Measurements from ENCODE around the gene LPAR3.
A peak's percentile ranks its signal among the peaks of the same experiment; 100 is the strongest.

Gene LPAR3

GRCh38 chr1:84892705-84893618 is at the start of gene LPAR3:
Gene LPAR3, minus strand, starts transcription at chr1:84893206. Its CDS starts 27,086 bp downstream, at chr1:84866120.
- no peak within 1 kb of the TSS for H3K27ac ChIP-seq (ENCODE audit: low read depth, low read length)
- peak within 1 kb of the TSS; percentile 66 for H2AFZ ChIP-seq (ENCODE audit: low read length, unreplicated experiment)
- H3K4me3 ChIP-seq (ENCODE audit: low read depth, low read length): peak within 1 kb of the TSS; percentile 72
- peaks cover 53% of the 10 kb centered on the region for H3K27me3 ChIP-seq (ENCODE audit: insufficient read depth, low read length)
- no peaks in the 10 kb centered on the region for H3K4me1 ChIP-seq (ENCODE audit: control insufficient read depth, insufficient read depth, low read length, unreplicated experiment)
- H3K79me2 ChIP-seq (ENCODE audit: control insufficient read depth, insufficient read depth, low read length, unreplicated experiment): no peaks in the 10 kb centered on the region
- no peaks in the 10 kb centered on the region for H3K36me3 ChIP-seq (ENCODE audit: insufficient read depth, low read length)

GRCh38 chr1:84941843-84942242 is 48.8 kb upstream of the LPAR3 start:
- H3K79me2 ChIP-seq (ENCODE audit: control insufficient read depth, insufficient read depth, low read length, unreplicated experiment): no peaks in the 10 kb centered on the region

GRCh38 chr1:84940481-84940880 is 47.5 kb upstream of the LPAR3 start:
- Histone ChIP-seq H3K79me2 (ENCODE audit: control insufficient read depth, insufficient read depth, low read length, unreplicated experiment) (no peaks in the 10 kb centered on the region), H3K4me1 (ENCODE audit: control insufficient read depth, insufficient read depth, low read length, unreplicated experiment) (peaks cover 14% of the 10 kb centered on the region), H3K27me3 (ENCODE audit: insufficient read depth, low read length) (0 out of 2 replicates have a peak, but pooled peaks cover 10% of the 10 kb centered on the region), H2AFZ (ENCODE audit: low read length, unreplicated experiment) (no peak overlapping the region), H3K4me3 (ENCODE audit: low read depth, low read length) (no peak overlapping the region), H3K27ac (ENCODE audit: low read depth, low read length) (no peak overlapping the region), H3K36me3 (ENCODE audit: insufficient read depth, low read length) (no peaks in the 10 kb centered on the region)

More at GRCh38 chr1:84941843-84942242, 48.8 kb upstream of the LPAR3 start:
- 0 out of 2 replicates have a peak, but pooled peaks cover 10% of the 10 kb centered on the region for H3K27me3 ChIP-seq (ENCODE audit: insufficient read depth, low read length)
- no peak overlapping the region for H3K4me3 ChIP-seq (ENCODE audit: low read depth, low read length)
- H3K36me3 ChIP-seq (ENCODE audit: insufficient read depth, low read length): no peaks in the 10 kb centered on the region
- H2AFZ ChIP-seq (ENCODE audit: low read length, unreplicated experiment): no peak overlapping the region
- no peak overlapping the region for H3K27ac ChIP-seq (ENCODE audit: low read depth, low read length)
- H3K4me1 ChIP-seq (ENCODE audit: control insufficient read depth, insufficient read depth, low read length, unreplicated experiment): peaks cover 26% of the 10 kb centered on the region

- no peak overlapping the region for H2AFZ ChIP-seq (ENCODE audit: low read length, unreplicated experiment)
Observed at GRCh38 chr1:84939761-84940160, 46.8 kb upstream of the LPAR3 start.

GRCh38 chr1:84939151-84939550 is 46.1 kb upstream of the LPAR3 start:
- no peaks in the 10 kb centered on the region for H3K79me2 ChIP-seq (ENCODE audit: control insufficient read depth, insufficient read depth, low read length, unreplicated experiment)
- peaks cover 14% of the 10 kb centered on the region for H3K4me1 ChIP-seq (ENCODE audit: control insufficient read depth, insufficient read depth, low read length, unreplicated experiment)
- no peak overlapping the region for H2AFZ ChIP-seq (ENCODE audit: low read length, unreplicated experiment)
- H3K36me3 ChIP-seq (ENCODE audit: insufficient read depth, low read length): no peaks in the 10 kb centered on the region
- 0 out of 2 replicates have a peak, but pooled peaks cover 10% of the 10 kb centered on the region for H3K27me3 ChIP-seq (ENCODE audit: insufficient read depth, low read length)
- H3K4me3 ChIP-seq (ENCODE audit: low read depth, low read length): no peak overlapping the region
- no peak overlapping the region for H3K27ac ChIP-seq (ENCODE audit: low read depth, low read length)

More at GRCh38 chr1:84939761-84940160, 46.8 kb upstream of the LPAR3 start:
- Histone ChIP-seq H3K36me3 (ENCODE audit: insufficient read depth, low read length) (no peaks in the 10 kb centered on the region), H3K27ac (ENCODE audit: low read depth, low read length) (no peak overlapping the region), H3K4me1 (ENCODE audit: control insufficient read depth, insufficient read depth, low read length, unreplicated experiment) (peaks cover 14% of the 10 kb centered on the region), H3K27me3 (ENCODE audit: insufficient read depth, low read length) (0 out of 2 replicates have a peak, but pooled peaks cover 10% of the 10 kb centered on the region), H3K79me2 (ENCODE audit: control insufficient read depth, insufficient read depth, low read length, unreplicated experiment) (no peaks in the 10 kb centered on the region), H3K4me3 (ENCODE audit: low read depth, low read length) (no peak overlapping the region)

GRCh38 chr1:84936116-84936810 is 43.3 kb upstream of the LPAR3 start:
- H2AFZ ChIP-seq (ENCODE audit: low read length, unreplicated experiment): no peak overlapping the region
- H3K27me3 ChIP-seq (ENCODE audit: insufficient read depth, low read length): no peaks in the 10 kb centered on the region
- H3K27ac ChIP-seq (ENCODE audit: low read depth, low read length): no peak overlapping the region
- peaks cover 14% of the 10 kb centered on the region for H3K4me1 ChIP-seq (ENCODE audit: control insufficient read depth, insufficient read depth, low read length, unreplicated experiment)
- H3K79me2 ChIP-seq (ENCODE audit: control insufficient read depth, insufficient read depth, low read length, unreplicated experiment): no peaks in the 10 kb centered on the region
- H3K4me3 ChIP-seq (ENCODE audit: low read depth, low read length): no peak overlapping the region
- no peaks in the 10 kb centered on the region for H3K36me3 ChIP-seq (ENCODE audit: insufficient read depth, low read length)

- no peaks in the 10 kb centered on the region for H3K79me2 ChIP-seq (ENCODE audit: control insufficient read depth, insufficient read depth, low read length, unreplicated experiment)
- no peak overlapping the region for H3K27ac ChIP-seq (ENCODE audit: low read depth, low read length)
- H2AFZ ChIP-seq (ENCODE audit: low read length, unreplicated experiment): no peak overlapping the region
- H3K4me3 ChIP-seq (ENCODE audit: low read depth, low read length): no peak overlapping the region
- no peaks in the 10 kb centered on the region for H3K4me1 ChIP-seq (ENCODE audit: control insufficient read depth, insufficient read depth, low read length, unreplicated experiment)
- peaks cover 16% of the 10 kb centered on the region for H3K27me3 ChIP-seq (ENCODE audit: insufficient read depth, low read length)
- H3K36me3 ChIP-seq (ENCODE audit: insufficient read depth, low read length): no peaks in the 10 kb centered on the region
Observed at GRCh38 chr1:84933011-84933611, 40.1 kb upstream of the LPAR3 start.

GRCh38 chr1:84930831-84931230 is 37.8 kb upstream of the LPAR3 start:
- Histone ChIP-seq H3K79me2 (ENCODE audit: control insufficient read depth, insufficient read depth, low read length, unreplicated experiment) (no peaks in the 10 kb centered on the region), H3K4me3 (ENCODE audit: low read depth, low read length) (no peak overlapping the region), H3K4me1 (ENCODE audit: control insufficient read depth, insufficient read depth, low read length, unreplicated experiment) (no peaks in the 10 kb centered on the region), H2AFZ (ENCODE audit: low read length, unreplicated experiment) (no peak overlapping the region), H3K27ac (ENCODE audit: low read depth, low read length) (no peak overlapping the region), H3K36me3 (ENCODE audit: insufficient read depth, low read length) (no peaks in the 10 kb centered on the region), H3K27me3 (ENCODE audit: insufficient read depth, low read length) (peaks cover 19% of the 10 kb centered on the region)

GRCh38 chr1:84930329-84930728 is 37.3 kb upstream of the LPAR3 start:
- no peaks in the 10 kb centered on the region for H3K36me3 ChIP-seq (ENCODE audit: insufficient read depth, low read length)
- H3K27ac ChIP-seq (ENCODE audit: low read depth, low read length): no peak overlapping the region
- no peak overlapping the region for H2AFZ ChIP-seq (ENCODE audit: low read length, unreplicated experiment)
- H3K79me2 ChIP-seq (ENCODE audit: control insufficient read depth, insufficient read depth, low read length, unreplicated experiment): no peaks in the 10 kb centered on the region
- H3K27me3 ChIP-seq (ENCODE audit: insufficient read depth, low read length): peaks cover 19% of the 10 kb centered on the region
- no peak overlapping the region for H3K4me3 ChIP-seq (ENCODE audit: low read depth, low read length)
- no peaks in the 10 kb centered on the region for H3K4me1 ChIP-seq (ENCODE audit: control insufficient read depth, insufficient read depth, low read length, unreplicated experiment)

- Histone ChIP-seq H3K4me1 (ENCODE audit: control insufficient read depth, insufficient read depth, low read length, unreplicated experiment) (no peaks in the 10 kb centered on the region), H3K36me3 (ENCODE audit: insufficient read depth, low read length) (no peaks in the 10 kb centered on the region), H2AFZ (ENCODE audit: low read length, unreplicated experiment) (no peak overlapping the region), H3K27ac (ENCODE audit: low read depth, low read length) (no peak overlapping the region), H3K79me2 (ENCODE audit: control insufficient read depth, insufficient read depth, low read length, unreplicated experiment) (no peaks in the 10 kb centered on the region), H3K27me3 (ENCODE audit: insufficient read depth, low read length) (peaks cover 19% of the 10 kb centered on the region), H3K4me3 (ENCODE audit: low read depth, low read length) (no peak overlapping the region)
Observed at GRCh38 chr1:84929581-84929980, 36.6 kb upstream of the LPAR3 start.

Data from ACC112 (cell line).